ENCODE results near the gene CNIH4. TPM values are rescaled to one million over a fixed set of nuclear protein-coding genes. Genes with fewer than 3 reads are reported as not detected.
A peak's percentile ranks its signal among the peaks of the same experiment; 100 is the strongest.
"Not testable (repeated sequence)": the region's sequence is repeated elsewhere in the genome, so short reads cannot be mapped to it uniquely, and the experiment has no call there.

Gene CNIH4
- total RNA-seq, 1 donor from 2014 or later = 60.7 TPM

DNA sequence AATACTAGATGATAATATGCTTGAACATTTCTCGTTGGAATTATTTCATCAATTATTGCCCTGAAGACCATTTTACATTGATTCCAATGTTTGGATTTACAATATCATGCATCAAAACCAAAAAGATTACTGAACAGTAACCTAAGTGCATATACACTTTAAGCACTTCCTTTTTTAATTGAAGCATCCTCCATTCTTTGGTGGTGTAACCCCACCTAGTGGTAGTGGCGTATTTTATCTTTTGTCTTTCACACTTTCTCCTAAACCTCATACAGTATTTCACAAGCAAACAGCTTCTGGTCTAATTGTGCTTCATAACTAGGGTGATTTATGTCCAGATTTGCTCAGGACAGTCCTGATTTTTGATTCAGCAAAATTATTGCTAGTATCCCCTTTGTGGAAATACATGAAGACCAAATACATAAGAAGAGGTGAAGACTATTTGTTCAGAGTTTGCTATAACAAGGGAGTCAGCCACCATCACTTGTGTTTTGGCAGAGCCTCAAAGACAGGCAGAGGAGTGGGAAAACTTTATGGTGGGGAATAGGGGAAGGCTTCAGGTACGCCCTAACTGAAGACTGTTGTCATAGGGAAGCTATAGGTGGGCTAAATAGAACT, 23.3 kb upstream of the CNIH4 start:
- peak overlapping the region; percentile 91 for H3K27ac Mint-ChIP-seq
- no peaks in the 10 kb centered on the region for H3K27me3 Mint-ChIP-seq (ENCODE audit: low read depth)
- H3K9me3 Mint-ChIP-seq = no peaks in the 10 kb centered on the region
- no peak for DNase-seq (ENCODE audit: low spot score)
- H3K36me3 Mint-ChIP-seq (ENCODE audit: low read depth) = peaks cover 3% of the 10 kb centered on the region
- H3K4me3 Mint-ChIP-seq (ENCODE audit: low read depth) = peak overlapping the region; percentile 55
- intact Hi-C loops (cut with micrococcal nuclease) = loop anchor here (1.0 to 10.0 kb wide), 8 partner anchors 66 to 631 kb away; partner anchors contain the start of gene DEGS1
- H3K4me1 Mint-ChIP-seq (ENCODE audit: low read depth) = peaks cover 35% of the 10 kb centered on the region

DNA sequence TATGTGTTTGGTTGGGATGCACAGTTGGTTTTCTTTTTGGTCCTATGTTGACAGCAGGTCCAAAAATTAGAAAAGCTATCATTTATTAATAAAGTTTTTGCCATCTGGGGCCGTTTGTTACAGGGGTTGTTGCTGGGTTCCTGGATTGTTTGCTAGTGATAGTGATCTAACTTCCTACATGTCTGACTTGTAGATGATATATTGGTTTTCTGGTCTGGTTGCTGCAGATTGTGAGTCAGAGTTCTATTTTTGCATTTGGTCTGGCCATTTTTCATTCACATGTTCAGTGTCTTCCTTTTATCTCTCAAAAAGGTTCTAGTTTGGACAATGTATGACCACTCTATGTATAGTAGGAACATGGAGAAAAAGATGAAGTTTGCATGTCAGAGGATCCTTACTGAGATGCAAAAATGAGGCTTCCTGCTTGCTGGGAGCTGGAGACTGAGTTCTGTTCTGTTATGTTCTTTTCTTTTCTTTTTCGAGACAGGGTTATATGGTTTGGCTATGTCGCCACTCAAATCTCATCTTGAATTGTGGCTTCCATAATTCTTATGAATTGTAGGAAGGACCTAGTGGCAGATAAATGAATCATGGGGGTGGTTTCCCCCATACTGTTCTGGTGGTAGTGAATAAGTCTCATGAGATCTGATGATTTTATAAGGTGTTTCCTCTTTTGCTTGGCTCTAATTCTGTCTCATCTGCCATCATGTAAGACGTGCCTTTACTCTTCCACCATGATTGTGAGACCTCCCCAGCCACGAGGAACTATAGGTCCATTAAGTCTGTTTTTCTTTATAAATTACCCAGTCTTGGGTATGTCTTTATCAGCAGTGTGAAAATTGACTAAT, 22.5 kb upstream of the CNIH4 start:
- peak overlapping the region; percentile 91 for H3K27ac Mint-ChIP-seq
- DNase-seq (ENCODE audit: low spot score) = no peak
- peaks cover 31% of the 10 kb centered on the region for H3K4me1 Mint-ChIP-seq (ENCODE audit: low read depth)
- H3K4me3 Mint-ChIP-seq (ENCODE audit: low read depth) = peak overlapping the region; percentile 45
- H3K36me3 Mint-ChIP-seq (ENCODE audit: low read depth) = no peaks in the 10 kb centered on the region
- no peaks in the 10 kb centered on the region for H3K27me3 Mint-ChIP-seq (ENCODE audit: low read depth)
- intact Hi-C loops (cut with micrococcal nuclease) = loop anchor here (1.0 to 10.0 kb wide), 11 partner anchors 22 to 632 kb away; partner anchors contain the start of genes CNIH4 and DEGS1
- no peaks in the 10 kb centered on the region for H3K9me3 Mint-ChIP-seq

DNA sequence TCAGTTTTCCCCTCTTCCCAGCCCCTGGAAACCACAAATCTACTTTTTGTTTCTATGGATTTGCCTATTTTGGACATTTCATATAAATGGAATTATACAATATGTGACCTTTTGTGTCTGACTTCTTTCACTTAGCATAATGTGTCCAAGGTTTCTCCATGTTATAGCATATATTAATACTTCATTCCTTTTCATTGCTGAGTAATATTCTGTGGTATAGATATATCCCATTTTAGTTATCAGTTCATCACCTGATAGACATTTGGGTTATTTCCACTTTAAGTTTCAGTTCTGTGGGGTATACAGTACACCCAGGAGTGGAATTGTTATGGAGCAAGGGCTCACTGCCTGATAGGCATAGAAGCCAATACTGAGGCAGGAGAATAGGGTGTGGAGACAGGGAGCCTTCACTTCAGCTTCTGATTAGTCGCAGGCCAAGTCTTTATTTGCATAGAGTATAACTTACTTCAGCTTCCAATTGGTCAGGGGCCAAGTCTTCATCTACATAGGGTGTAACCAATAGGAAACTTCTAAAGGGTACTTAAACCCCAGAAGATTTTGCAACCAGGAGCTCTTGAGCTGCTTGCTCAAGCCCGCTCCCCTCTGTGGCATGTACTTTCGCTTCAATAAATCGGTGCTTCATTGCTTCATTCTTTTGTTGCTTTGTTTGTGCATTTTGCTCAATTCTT, 18.4 kb upstream of the CNIH4 start:
- Mint-ChIP-seq H3K4me1 (ENCODE audit: low read depth) (peaks cover 20% of the 10 kb centered on the region), H3K27ac (no peak overlapping the region), H3K36me3 (ENCODE audit: low read depth) (peaks cover 5% of the 10 kb centered on the region), H3K4me3 (ENCODE audit: low read depth) (no peak overlapping the region), H3K9me3 (peaks cover 12% of the 10 kb centered on the region), H3K27me3 (ENCODE audit: low read depth) (peaks cover 2% of the 10 kb centered on the region)
- intact Hi-C loops (cut with micrococcal nuclease) = loop anchor here (10.0 kb wide), 1 partner anchor 287 kb away; no protein-coding TSS in a partner anchor
- DNase-seq (ENCODE audit: low spot score) = no peak

DNA sequence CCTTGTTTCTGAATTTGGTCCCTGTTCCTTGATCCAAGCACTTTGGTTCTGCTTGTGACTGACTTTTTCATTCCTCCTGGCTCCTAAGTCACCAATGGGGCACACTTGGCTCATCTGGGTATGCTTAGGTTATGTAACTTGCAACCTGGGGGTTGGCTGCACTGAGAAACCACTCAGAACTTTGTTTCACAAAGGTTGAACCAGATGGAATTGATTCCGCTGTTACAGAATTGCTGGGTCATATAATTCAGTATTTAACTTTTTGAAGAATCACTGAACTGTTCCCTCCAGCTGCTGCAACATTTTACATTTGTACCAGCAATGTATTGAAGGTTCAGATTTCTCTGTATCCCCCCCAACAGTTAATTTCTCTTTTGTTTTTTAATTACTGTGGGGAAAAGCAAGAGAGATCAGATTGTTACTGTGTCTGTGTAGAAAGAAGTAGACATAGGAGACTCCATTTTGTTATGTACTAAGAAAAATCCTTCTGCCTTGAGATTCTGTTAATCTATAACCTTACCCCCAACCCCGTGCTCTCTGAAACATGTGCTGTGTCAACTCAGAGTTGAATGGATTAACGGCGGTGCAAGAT, 17.1 kb upstream of the CNIH4 start:
- intact Hi-C loops (cut with micrococcal nuclease) = loop anchor here (10.0 kb wide), 1 partner anchor 285 kb away; no protein-coding TSS in a partner anchor
- DNase-seq (ENCODE audit: low spot score) = no peak
- Mint-ChIP-seq H3K4me1 (ENCODE audit: low read depth) (peaks cover 8% of the 10 kb centered on the region), H3K36me3 (ENCODE audit: low read depth) (peaks cover 5% of the 10 kb centered on the region), H3K27me3 (ENCODE audit: low read depth) (peaks cover 2% of the 10 kb centered on the region), H3K9me3 (peaks cover 24% of the 10 kb centered on the region), H3K27ac (no peak overlapping the region), H3K4me3 (ENCODE audit: low read depth) (no peak overlapping the region)

DNA sequence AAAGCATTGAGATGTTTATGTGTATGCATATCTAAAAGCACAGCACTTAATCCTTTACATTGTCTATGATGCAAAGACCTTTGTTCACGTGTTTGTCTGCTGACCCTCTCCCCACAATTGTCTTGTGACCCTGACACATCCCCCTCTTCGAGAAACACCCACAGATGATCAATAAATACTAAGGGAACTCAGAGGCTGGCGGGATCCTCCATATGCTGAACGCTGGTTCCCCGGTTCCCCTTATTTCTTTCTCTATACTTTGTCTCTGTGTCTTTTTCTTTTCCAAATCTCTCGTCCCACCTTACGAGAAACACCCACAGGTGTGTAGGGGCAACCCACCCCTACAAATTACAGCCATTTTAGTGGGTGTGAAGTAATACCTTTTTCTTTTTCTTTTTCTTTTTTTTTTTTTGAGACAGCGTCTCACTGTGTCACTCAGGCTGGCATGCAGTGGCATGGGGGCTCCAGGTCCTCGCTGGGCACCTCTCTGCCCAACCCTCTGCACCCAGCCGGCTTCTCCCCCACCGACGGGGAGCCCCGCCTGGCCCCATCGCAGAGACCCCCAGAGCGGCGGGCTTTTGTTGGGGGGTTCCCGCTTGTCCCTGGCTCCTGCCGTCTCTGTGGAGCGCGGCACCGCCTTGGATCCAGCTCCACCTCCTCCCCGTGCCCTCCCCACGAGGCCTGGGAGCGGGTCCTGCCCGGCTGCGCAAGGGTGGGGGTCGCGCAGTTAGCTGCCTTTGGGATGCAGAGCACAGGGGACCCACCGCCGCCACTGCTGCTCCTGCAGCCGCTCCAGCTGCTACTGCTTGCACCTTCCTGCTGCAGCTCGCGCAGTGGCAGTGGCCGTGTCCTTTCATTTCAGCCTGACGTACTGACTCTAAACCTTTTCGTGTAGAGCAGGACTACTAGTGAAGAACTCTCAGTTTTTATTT, 16.0 kb upstream of the CNIH4 start:
- DNase-seq (ENCODE audit: low spot score); H3K27ac Mint-ChIP-seq; H3K27me3 Mint-ChIP-seq (ENCODE audit: low read depth); H3K4me1 Mint-ChIP-seq (ENCODE audit: low read depth); intact Hi-C loops (cut with micrococcal nuclease); H3K36me3 Mint-ChIP-seq (ENCODE audit: low read depth): not testable (repeated sequence)
- Mint-ChIP-seq H3K9me3 (peaks cover 30% of the 10 kb centered on the region), H3K4me3 (ENCODE audit: low read depth) (peak overlapping the region; percentile 57)

DNA sequence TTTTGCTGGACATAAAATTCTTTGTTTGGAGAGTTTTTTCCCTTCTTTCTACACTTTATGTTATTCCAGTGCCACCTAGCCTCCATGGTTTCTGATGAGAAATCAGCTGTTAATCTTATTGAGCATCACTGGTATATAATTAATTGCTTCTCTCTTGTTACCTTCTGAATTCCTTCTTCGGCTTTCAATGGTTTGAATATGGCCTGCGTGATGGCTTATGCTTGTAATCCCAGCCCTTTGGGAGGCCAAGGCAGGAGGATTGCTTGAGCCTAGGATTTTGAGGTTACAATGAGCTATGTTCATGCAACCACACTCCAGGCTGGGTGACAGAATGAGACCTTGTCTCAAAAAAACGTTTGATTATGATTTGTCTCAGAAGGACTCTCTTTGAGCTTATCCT, 13.0 kb upstream of the CNIH4 start:
- intact Hi-C loops (cut with micrococcal nuclease) = no loop called here
- no peak for DNase-seq (ENCODE audit: low spot score)
- H3K27ac Mint-ChIP-seq = no peak overlapping the region
- peaks cover 2% of the 10 kb centered on the region for H3K27me3 Mint-ChIP-seq (ENCODE audit: low read depth)
- no peak overlapping the region for H3K4me3 Mint-ChIP-seq (ENCODE audit: low read depth)
- peaks cover 4% of the 10 kb centered on the region for H3K4me1 Mint-ChIP-seq (ENCODE audit: low read depth)
- peaks cover 34% of the 10 kb centered on the region for H3K9me3 Mint-ChIP-seq
- H3K36me3 Mint-ChIP-seq (ENCODE audit: low read depth) = peaks cover 13% of the 10 kb centered on the region

DNA sequence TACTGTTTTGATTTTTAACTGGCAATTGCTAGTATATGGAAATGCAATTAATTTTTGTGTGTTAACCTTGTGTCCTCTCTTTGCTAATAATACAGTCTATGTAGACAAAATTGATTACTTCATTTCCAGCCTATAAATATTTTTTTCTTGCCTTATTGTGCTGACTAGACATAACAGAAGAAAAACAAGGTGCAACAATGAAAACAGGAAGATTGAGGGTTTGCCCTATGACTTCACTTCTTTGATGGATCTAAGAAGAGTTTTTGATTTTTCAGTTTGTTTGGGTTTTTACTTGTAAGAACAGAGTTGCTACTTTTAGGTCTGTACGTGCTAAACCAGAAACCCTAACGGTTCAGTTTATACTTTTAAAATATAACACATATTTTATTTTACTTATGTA, 8.5 kb upstream of the CNIH4 start:
- intact Hi-C loops (cut with micrococcal nuclease) = no loop called here
- DNase-seq (ENCODE audit: low spot score) = no peak
- Mint-ChIP-seq H3K27me3 (ENCODE audit: low read depth) (no peaks in the 10 kb centered on the region), H3K27ac (no peak overlapping the region), H3K4me1 (ENCODE audit: low read depth) (no peaks in the 10 kb centered on the region), H3K9me3 (peaks cover 24% of the 10 kb centered on the region), H3K4me3 (ENCODE audit: low read depth) (no peak overlapping the region), H3K36me3 (ENCODE audit: low read depth) (peaks cover 9% of the 10 kb centered on the region)

DNA sequence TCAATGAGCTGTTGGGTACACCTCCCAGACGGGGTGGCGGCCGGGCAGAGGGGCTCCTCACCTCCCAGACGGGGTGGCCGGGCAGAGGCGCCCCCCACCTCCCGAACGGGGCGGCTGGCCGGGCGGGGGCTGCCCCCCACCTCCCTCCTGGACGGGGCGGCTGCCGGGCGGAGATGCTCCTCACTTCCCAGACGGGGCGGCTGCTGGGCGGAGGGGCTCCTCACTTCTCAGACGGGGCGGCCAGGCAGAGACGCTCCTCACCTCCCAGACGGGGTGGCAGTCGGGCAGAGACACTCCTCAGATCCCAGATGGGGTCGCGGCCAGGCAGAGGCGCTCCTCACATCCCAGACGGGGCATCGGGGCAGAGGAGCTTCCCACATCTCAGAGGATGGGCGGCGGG, 7.0 kb upstream of the CNIH4 start:
- intact Hi-C loops (cut with micrococcal nuclease); H3K27me3 Mint-ChIP-seq (ENCODE audit: low read depth); H3K9me3 Mint-ChIP-seq; DNase-seq (ENCODE audit: low spot score); H3K36me3 Mint-ChIP-seq (ENCODE audit: low read depth); H3K4me3 Mint-ChIP-seq (ENCODE audit: low read depth); H3K27ac Mint-ChIP-seq; H3K4me1 Mint-ChIP-seq (ENCODE audit: low read depth): not testable (repeated sequence)

DNA sequence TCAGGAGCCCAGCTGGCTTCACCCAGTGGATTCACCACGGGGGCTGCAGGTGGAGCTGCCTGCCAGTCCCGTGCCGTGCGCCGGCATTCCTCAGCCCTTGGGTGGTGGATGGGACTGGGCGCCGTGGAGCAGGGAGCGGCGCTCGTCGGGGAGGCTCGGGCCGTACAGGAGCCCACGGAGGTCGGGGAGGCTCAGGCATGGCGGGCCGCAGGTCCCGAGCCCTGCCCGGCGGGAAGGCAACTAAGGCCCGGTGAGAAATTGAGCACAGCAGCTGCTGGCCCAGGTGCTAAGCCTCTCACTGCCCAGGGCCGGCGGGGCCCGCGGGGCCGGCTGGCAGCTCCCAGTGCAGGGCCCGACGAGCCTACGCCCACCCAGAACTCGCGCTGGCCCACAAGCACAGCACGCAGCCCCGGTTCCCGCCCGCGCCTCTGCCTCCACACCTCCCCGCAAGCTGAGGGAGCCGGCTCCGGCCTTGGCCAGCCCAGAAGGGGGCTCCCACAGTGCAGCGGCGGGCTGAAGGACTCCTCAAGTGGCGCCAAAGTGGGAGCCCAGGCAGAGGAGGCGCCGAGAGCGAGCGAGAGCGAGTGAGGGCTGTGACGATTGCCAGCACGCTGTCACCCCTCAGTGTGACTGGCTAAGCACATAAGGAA, 4.1 kb upstream of the CNIH4 start:
- H3K4me1 Mint-ChIP-seq (ENCODE audit: low read depth); DNase-seq (ENCODE audit: low spot score); H3K27ac Mint-ChIP-seq; H3K36me3 Mint-ChIP-seq (ENCODE audit: low read depth); intact Hi-C loops (cut with micrococcal nuclease); H3K27me3 Mint-ChIP-seq (ENCODE audit: low read depth); H3K9me3 Mint-ChIP-seq; H3K4me3 Mint-ChIP-seq (ENCODE audit: low read depth): not testable (repeated sequence)

DNA sequence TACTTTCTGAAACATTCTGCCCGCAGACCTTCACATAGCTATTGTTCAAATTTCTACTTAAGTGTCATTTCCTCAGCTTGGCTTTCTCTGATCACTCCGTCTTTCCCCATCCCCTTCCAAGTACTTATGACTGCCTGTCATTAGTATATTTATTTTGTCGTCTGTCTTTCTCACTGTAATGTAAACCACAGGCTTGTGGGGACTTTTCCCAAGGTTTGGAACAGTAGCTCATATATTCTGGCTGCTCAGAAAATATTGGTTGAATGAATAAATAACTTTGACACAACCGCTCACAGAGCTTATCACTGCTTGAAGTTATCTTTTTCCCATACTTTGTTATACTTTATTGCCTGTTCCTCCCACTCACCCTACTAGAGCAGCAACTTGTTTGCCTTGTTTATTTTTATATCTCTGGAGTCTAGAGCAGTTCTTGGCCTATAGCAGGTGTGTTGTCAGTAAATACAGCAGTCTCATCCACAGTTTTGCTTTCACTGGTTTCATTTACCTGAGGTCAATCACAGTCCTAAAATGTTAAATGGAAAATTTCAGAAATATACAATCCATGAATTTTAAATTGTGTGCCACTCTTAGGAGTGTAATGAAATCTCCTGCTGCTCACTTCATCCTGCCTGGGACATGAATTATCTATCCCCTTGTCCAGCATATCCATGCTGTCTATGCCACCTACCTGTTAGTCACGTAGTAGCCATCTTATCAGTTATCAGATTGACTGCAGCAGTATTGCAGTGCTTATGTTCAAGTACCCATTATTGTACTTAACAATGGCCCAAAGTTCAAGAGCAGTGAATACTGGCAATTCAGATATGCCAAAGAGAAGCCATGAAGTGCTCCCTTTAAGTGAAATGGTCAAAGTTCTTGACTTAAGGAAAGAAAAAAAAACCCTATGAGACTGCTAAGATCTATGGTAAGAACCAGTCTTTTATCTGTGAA, 2.4 kb upstream of the CNIH4 start:
- Mint-ChIP-seq H3K4me3 (ENCODE audit: low read depth) (no peak overlapping the region), H3K9me3 (no peaks in the 10 kb centered on the region), H3K4me1 (ENCODE audit: low read depth) (peaks cover 25% of the 10 kb centered on the region), H3K27ac (no peak overlapping the region), H3K27me3 (ENCODE audit: low read depth) (no peaks in the 10 kb centered on the region), H3K36me3 (ENCODE audit: low read depth) (peaks cover 17% of the 10 kb centered on the region)
- intact Hi-C loops (cut with micrococcal nuclease) = no loop called here
- no peak for DNase-seq (ENCODE audit: low spot score)

Measured in activated T-helper 2 cell treated with anti-CD3 and anti-CD28 coated beads, Interferon-gamma antibody, Interleukin-2, Interleukin-4, amounts not matched to agents 10 μg/mL and 5 μg/mL and 100 μg/mL, durations not matched to agents 14 hours and 24 hours and 36 hours (primary cell).